H1 (cell line): ENCODE measurements around the gene SLC22A9. TPM values are rescaled to one million over a fixed set of nuclear protein-coding genes. Genes with fewer than 3 reads are reported as not detected.

ENCODE experiments used
- CTBP2 ChIP-seq: IDR thresholded peaks from 2 replicates; pipeline ENCODE4 v1.7.0; 2011; ENCODE audit warnings: borderline replicate concordance, mild to moderate bottlenecking, moderate library complexity, mixed read lengths, low read length; ENCODE audit not compliant: insufficient read depth, insufficient read length
- FOSL1 ChIP-seq: IDR thresholded peaks from 2 replicates; pipeline ENCODE4 v1.6.1; 2011; ENCODE audit warnings: mild to moderate bottlenecking, low read depth, low read length, moderate library complexity; ENCODE audit not compliant: insufficient read depth
- HDAC6 ChIP-seq: IDR thresholded peaks from one replicate; pipeline ENCODE4 v1.7.1; 2012; ENCODE audit warnings: low read depth, mild to moderate bottlenecking, inconsistent platforms, low read length, moderate library complexity
- MAFK ChIP-seq: IDR thresholded peaks from 2 replicates; pipeline ENCODE4 v1.6.1; 2012; ENCODE audit warnings: low read depth, mild to moderate bottlenecking, improper control_type of control experiment, low read length
- SAP30 ChIP-seq: fragments of 300-600 bp; sonication (generic); IDR thresholded peaks from 2 replicates; pipeline ENCODE4 v1.7.1; 2012; ENCODE audit warnings: low read length, moderate library complexity, mild to moderate bottlenecking, inconsistent platforms; ENCODE audit not compliant: insufficient read depth, insufficient replicate concordance
- TBP ChIP-seq: IDR thresholded peaks from 2 replicates; pipeline ENCODE4 v1.6.1; 2011; ENCODE audit warnings: low read depth, low read length, improper control_type of control experiment
- TEAD4 ChIP-seq: IDR thresholded peaks from 2 replicates; pipeline ENCODE4 v1.6.1; 2012; ENCODE audit warnings: low read depth, low read length, inconsistent platforms, mixed read lengths
- polyA plus RNA-seq, 7 experiments: library from polyadenylated mRNA; depleted of rRNA in 3 of 7; stranded (reverse) in 5 of 7; unstranded in 2 of 7; fragments of >200 nt in 5 of 7; fragments of 200-250 nt in 2 of 7; gene quantifications; 1 replicate in 5 of 7; 2 replicates in 1 of 7; 4 replicates in 1 of 7; pipeline versions ENCODE4 v1.2.1 to v1.2.3, GENCODE V29; 2011 to 2013; ENCODE audit warnings: missing spikeins in 2 of 7, mixed read lengths in 2 of 7
- total RNA-seq: library from RNA; stranded (reverse); fragmentation: NEBNext Ultra II Directional; extraction: Animal tissue kit (Norgen Biotek cat#: 25700); gene quantifications from 2 replicates; pipeline ENCODE4 v1.2.1, GENCODE V29; 2021
- TF ChIP-seq, protein P1 (sequence below): fragments of 300-600 bp; sonication (generic); IDR thresholded peaks from 2 replicates; pipeline ENCODE4 v1.7.1; 2012; ENCODE audit warnings: low read length, moderate library complexity, mild to moderate bottlenecking, inconsistent platforms; ENCODE audit not compliant: insufficient replicate concordance

The SLC22A9 gene
- total and polyA plus RNA-seq, 2 of the 8 experiments (the other 6 are each of a cell fraction or from before 2014, with no cell fraction given), result not detected

DNA sequence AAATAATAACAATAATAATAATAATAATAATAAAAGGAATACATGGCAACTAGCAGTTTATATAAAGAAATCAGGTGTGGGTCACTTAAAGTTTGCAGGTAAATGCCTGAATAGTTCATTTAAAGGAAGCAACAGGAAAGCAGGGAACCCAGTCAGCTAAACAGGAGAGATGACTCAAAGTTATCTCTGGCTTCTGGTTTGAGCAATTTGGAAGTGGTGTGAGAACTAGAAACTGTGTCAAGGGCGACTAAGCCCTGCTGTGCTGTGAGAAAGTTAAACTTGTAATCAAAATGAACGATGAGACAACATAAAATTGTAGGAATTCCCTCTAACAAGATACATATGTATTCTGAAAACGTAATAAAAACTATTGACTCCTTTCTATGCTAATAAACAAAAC lies 35.5 kb downstream of the SLC22A9 start (continued):
- TF ChIP-seq, protein P1, sequence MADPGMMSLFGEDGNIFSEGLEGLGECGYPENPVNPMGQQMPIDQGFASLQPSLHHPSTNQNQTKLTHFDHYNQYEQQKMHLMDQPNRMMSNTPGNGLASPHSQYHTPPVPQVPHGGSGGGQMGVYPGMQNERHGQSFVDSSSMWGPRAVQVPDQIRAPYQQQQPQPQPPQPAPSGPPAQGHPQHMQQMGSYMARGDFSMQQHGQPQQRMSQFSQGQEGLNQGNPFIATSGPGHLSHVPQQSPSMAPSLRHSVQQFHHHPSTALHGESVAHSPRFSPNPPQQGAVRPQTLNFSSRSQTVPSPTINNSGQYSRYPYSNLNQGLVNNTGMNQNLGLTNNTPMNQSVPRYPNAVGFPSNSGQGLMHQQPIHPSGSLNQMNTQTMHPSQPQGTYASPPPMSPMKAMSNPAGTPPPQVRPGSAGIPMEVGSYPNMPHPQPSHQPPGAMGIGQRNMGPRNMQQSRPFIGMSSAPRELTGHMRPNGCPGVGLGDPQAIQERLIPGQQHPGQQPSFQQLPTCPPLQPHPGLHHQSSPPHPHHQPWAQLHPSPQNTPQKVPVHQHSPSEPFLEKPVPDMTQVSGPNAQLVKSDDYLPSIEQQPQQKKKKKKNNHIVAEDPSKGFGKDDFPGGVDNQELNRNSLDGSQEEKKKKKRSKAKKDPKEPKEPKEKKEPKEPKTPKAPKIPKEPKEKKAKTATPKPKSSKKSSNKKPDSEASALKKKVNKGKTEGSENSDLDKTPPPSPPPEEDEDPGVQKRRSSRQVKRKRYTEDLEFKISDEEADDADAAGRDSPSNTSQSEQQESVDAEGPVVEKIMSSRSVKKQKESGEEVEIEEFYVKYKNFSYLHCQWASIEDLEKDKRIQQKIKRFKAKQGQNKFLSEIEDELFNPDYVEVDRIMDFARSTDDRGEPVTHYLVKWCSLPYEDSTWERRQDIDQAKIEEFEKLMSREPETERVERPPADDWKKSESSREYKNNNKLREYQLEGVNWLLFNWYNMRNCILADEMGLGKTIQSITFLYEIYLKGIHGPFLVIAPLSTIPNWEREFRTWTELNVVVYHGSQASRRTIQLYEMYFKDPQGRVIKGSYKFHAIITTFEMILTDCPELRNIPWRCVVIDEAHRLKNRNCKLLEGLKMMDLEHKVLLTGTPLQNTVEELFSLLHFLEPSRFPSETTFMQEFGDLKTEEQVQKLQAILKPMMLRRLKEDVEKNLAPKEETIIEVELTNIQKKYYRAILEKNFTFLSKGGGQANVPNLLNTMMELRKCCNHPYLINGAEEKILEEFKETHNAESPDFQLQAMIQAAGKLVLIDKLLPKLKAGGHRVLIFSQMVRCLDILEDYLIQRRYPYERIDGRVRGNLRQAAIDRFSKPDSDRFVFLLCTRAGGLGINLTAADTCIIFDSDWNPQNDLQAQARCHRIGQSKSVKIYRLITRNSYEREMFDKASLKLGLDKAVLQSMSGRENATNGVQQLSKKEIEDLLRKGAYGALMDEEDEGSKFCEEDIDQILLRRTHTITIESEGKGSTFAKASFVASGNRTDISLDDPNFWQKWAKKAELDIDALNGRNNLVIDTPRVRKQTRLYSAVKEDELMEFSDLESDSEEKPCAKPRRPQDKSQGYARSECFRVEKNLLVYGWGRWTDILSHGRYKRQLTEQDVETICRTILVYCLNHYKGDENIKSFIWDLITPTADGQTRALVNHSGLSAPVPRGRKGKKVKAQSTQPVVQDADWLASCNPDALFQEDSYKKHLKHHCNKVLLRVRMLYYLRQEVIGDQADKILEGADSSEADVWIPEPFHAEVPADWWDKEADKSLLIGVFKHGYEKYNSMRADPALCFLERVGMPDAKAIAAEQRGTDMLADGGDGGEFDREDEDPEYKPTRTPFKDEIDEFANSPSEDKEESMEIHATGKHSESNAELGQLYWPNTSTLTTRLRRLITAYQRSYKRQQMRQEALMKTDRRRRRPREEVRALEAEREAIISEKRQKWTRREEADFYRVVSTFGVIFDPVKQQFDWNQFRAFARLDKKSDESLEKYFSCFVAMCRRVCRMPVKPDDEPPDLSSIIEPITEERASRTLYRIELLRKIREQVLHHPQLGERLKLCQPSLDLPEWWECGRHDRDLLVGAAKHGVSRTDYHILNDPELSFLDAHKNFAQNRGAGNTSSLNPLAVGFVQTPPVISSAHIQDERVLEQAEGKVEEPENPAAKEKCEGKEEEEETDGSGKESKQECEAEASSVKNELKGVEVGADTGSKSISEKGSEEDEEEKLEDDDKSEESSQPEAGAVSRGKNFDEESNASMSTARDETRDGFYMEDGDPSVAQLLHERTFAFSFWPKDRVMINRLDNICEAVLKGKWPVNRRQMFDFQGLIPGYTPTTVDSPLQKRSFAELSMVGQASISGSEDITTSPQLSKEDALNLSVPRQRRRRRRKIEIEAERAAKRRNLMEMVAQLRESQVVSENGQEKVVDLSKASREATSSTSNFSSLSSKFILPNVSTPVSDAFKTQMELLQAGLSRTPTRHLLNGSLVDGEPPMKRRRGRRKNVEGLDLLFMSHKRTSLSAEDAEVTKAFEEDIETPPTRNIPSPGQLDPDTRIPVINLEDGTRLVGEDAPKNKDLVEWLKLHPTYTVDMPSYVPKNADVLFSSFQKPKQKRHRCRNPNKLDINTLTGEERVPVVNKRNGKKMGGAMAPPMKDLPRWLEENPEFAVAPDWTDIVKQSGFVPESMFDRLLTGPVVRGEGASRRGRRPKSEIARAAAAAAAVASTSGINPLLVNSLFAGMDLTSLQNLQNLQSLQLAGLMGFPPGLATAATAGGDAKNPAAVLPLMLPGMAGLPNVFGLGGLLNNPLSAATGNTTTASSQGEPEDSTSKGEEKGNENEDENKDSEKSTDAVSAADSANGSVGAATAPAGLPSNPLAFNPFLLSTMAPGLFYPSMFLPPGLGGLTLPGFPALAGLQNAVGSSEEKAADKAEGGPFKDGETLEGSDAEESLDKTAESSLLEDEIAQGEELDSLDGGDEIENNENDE, result no peak
- TF ChIP-seq MAFK, result no peak
- no peak for TF ChIP-seq FOSL1
- TF ChIP-seq CTBP2, result no peak
- no peak for TF ChIP-seq TEAD4
- no peak for TF ChIP-seq SAP30
- TF ChIP-seq HDAC6, result no peak
- no peak for TF ChIP-seq TBP
